NCI-H1436 treated with DMSO at 0.1 percent for 48 hours (cell line): ENCODE measurements around the gene NEK8.

ENCODE experiments used
- DNase-seq: peaks from one replicate; lab custom pipeline; 2025; lab: John Stamatoyannopoulos, UW

The NEK8 gene

GRCh38 chr17:28744972-28745785 is 16.6 kb downstream of the NEK8 start:
- no peak for DNase-seq

DNA sequence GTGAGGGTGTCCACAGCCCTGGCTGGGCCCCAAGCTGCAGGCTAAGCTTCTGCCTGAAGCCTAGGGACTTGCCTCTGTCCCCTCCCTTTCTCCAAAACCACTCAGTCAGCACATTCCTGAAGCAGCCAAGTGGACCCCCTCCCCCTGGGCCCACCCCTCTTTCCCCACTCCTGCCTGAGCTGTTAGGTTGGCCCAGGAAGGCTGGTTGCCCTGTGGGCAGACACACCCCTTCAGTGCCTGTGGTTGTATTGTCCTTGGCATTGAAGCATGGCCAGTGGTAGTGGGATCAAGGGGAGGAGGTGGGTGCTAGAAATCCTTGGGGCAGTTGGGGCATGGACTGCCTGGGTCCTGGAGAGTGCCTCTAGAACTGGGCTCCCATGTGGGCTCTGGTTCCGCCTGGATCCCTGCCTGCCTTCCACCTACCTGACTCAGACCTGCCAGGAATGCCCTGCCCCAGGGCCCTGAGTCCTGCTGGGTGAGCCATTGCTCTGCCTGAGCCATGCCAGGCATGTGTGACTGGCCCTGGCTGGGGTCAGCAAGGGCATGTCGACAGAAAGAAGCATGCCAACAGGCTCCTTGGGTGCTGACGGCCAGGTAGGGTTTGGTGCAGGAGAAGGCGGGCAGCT is 17.3 kb downstream of the NEK8 start:
- no peak for DNase-seq

- no peak for DNase-seq
Observed at GRCh38 chr17:28746611-28747050, 18.0 kb downstream of the NEK8 start.

DNA sequence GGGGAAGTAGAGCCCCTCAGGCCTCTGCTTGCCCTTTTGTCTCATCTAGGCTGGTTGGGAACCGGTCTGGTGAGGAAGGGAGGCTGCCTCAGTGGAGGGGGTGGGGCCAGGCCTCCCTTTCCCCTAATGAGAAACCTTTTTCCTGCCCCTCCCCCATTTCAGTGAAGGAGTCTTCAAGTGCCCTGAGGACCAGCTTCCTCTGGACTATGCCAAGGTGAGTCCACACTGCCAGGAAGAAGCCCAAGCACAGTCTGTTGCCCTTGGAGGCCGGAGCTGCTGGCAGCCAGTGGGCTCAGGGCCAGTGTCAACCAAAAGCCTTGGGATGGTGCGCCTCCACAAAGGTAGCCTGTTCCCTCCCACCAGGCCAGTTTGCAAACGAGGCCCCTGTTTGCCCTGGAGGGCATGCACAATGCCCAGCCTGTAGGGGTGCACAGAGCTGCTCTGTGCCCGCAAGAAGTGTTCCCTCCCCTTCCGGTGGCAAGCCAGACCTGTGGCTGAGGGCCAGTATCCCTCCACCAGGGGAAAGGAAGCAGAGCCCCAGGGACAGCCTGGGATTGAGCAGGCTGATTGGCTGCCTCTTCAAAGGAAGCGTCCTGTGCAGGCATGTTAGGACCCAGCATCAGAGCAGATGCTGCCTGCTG is 18.6 kb downstream of the NEK8 start:
- DNase-seq = no peak

DNA sequence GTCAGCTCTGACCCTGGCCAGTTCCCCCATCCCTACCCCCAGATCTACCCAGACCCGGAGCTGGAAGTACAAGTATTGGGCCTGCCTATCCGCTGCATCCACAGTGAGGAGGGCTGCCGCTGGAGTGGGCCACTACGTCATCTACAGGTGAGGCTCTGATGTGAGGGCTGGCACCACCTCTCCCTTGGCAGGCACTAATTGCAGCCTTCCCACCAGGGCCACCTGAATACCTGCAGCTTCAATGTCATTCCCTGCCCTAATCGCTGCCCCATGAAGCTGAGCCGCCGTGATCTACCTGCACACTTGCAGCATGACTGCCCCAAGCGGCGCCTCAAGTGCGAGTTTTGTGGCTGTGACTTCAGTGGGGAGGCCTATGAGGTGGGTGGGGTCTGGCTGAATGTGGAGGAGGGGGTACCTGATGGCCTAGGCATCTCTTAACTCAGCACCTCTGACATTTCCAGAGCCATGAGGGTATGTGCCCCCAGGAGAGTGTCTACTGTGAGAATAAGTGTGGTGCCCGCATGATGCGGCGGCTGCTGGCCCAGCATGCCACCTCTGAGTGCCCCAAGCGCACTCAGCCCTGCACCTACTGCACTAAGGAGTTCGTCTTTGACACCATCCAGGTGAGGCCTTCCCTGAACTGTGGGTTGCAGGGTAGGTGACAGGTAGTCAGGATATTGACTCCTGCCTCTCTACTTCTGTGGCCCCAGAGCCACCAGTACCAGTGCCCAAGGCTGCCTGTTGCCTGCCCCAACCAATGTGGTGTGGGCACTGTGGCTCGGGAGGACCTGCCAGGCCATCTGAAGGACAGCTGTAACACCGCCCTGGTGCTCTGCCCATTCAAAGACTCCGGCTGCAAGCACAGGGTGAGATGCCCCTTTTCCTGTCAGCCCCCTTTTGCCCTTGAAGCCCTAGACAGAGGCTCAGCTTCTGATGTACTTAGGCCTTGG is 19.5 kb downstream of the NEK8 start:
- no peak for DNase-seq

DNA sequence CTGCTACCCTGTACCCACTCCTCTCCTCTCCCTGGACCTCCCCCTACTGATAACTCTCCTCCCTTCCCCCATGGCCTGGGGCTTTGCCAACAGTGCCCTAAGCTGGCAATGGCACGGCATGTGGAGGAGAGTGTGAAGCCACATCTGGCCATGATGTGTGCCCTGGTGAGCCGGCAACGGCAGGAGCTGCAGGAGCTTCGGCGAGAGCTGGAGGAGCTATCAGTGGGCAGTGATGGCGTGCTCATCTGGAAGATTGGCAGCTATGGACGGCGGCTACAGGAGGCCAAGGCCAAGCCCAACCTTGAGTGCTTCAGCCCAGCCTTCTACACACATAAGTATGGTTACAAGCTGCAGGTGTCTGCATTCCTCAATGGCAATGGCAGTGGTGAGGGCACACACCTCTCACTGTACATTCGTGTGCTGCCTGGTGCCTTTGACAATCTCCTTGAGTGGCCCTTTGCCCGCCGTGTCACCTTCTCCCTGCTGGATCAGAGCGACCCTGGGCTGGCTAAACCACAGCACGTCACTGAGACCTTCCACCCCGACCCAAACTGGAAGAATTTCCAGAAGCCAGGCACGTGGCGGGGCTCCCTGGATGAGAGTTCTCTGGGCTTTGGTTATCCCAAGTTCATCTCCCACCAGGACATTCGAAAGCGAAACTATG is 20.4 kb downstream of the NEK8 start:
- no peak for DNase-seq

DNA sequence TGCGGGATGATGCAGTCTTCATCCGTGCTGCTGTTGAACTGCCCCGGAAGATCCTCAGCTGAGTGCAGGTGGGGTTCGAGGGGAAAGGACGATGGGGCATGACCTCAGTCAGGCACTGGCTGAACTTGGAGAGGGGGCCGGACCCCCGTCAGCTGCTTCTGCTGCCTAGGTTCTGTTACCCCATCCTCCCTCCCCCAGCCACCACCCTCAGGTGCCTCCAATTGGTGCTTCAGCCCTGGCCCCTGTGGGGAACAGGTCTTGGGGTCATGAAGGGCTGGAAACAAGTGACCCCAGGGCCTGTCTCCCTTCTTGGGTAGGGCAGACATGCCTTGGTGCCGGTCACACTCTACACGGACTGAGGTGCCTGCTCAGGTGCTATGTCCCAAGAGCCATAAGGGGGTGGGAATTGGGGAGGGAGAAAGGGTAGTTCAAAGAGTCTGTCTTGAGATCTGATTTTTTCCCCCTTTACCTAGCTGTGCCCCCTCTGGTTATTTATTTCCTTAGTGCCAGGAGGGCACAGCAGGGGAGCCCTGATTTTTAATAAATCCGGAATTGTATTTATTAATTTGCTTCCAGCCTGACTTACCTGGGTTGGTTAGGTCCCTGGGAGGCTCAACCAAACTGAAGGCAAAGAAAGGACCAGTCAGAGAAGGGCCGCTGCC is 21.1 kb downstream of the NEK8 start:
- no peak for DNase-seq

DNA sequence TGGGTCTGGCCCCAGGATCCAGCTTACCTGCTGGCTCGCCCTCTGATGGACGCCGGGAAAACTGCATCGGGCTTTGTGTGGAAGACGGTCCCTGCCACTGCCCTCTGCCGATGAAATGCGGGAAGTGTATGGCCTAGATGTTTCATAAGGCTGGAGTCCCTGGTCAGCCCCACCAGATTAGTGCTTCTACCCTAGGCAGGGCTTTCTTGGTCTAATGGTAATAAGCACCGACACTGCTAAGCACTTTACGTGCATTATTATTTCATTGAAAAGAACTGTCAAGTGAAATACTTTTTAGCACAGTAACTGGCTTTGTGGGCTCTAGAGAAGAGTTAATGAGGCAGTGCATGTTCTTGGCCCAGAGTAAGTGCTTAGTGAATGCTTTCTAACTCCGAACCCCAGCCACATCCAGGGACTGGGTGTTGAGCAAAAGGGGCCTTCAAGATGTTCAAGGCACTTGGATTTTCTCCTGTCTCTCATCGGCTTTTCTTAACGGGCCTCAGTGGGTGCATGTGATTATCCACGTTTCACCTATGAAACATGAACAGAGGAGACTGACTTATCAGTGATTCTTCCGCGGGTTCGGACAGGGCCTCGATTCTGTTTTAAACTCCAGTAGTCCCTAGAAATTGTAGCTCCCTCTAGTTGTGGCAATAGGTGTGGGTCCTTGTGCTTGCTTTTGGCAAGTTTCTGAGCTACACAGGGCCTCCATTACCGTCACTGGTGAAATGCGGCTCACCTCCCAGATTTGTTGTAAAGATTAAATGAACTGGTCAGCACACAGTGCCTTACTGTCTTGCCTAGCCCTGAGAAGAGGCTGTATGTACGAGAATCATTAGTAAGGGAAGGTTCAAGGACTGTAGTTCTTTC is 21.8 kb downstream of the NEK8 start:
- peak; percentile 82 for DNase-seq

GRCh38 chr17:28751600-28752366 is 23.2 kb downstream of the NEK8 start:
- DNase-seq = no peak

GRCh38 chr17:28755486-28755885 is 26.9 kb downstream of the NEK8 start:
- no peak for DNase-seq

GRCh38 chr17:28756049-28756804 is 27.6 kb downstream of the NEK8 start:
- DNase-seq = no peak

DNA sequence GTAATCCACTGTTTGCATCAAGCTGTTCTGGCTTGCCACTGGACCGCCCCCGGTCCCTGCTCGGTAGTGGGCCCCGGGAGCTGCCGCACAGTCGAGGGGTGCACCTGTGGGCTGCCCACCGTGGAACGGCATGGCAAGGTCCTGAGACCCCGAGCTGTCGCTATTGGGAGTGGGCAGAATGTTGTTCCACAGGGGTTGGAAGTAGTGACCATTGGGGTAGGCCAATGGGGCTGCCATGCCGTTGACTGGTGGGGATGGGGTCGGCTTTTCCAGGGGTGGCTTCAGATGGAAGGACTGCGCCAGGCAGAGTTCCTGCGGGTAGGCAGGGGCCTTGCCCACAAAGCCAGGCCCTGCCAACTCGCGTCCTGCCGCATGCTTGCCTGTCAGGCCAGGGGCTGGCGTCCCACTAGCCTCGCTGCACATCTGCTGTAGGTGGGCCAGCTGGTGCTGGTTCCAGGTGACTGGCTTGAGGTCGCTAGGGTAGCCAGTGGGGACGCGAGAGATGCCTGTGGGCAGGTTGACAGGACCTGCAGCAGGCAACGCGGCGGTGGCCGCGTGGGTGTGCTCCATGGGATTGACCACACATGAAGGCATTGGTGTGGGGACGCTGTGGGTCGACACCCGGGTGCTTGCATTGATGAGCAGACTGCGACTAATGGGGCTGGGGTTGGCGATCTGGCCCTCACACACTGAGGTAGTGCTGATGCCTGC is 30.0 kb downstream of the NEK8 start:
- DNase-seq = no peak

DNA sequence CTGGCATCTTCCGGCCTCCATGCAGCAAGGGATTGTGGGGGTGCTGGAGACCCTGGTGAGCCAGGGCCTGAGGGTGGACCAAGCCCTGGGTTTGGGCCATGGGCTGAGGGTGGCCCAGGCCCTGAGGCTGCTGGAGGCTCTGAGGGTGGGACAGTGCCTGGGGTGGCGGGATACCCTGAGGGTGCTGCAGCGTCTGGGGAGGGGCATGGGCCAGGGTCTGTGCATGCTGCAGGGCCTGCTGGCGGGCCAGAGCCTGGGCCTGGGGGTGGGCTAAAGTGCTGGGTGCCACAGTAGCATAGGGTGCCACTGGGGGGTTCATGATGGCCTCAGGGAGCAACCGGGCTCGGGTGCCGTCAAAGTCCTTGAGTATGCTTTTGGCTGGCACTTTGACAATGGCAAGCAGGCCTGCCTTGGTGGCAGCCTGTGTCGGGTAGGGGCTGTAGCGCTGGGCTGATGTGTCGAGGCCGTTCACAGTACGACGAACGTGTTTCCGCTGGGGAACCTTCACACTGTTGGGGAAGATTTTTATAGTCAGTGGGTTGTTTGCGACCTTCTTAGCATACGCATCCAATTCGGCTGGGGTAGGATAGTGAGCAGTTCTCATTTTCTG is 30.8 kb downstream of the NEK8 start:
- no peak for DNase-seq

GRCh38 chr17:28760601-28761562 is 32.3 kb downstream of the NEK8 start:
- DNase-seq = no peak

DNA sequence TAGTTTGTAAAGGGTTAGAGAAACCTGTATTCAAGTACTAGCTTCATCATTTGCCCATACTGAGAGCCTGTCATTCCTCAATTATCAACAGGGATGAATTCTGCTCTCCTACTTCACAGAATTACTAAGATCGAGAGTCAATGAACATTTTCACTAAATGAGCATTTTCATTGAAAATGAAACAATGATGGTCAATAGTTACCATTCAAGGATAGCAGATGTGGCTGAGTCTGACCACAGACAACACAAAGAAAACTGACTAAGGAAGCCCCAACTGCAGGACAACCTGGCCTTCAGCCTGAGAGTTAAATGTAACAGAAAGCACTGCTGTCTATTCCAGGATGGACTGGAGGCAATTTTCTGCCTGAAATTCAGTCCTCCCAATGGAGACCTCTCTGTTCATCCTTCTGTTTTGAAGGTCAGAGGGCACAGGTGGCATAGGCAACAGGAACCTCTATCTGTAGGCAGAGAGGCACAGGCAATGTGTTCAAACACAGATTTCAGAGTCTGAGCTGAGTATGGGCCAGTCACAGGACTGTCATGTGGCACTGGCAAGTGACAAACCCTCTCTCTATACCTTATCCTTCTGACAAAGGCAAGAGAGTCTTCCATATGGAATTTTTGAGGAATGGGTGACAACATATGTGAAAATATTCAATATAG is 34.7 kb downstream of the NEK8 start:
- DNase-seq = no peak
